GM23248 (cell line): ENCODE measurements around the gene MAP3K13. TPM values are rescaled to one million over a fixed set of nuclear protein-coding genes. Genes with fewer than 3 reads are reported as not detected.

Source experiments
- DNase-seq: peaks from one replicate; pipeline ENCODE4 v3.0.0-alpha.2; 2015
- H2AFZ ChIP-seq: fragments of 200-600 bp; sonication (generic); 2 replicates; pipeline ENCODE4 v1.6.1; 2016; ENCODE audit warnings: antibody characterized with exemption
- H3F3A ChIP-seq: fragments of 200-600 bp; sonication (generic); 2 replicates; pipeline ENCODE4 v1.6.1; 2016; ENCODE audit warnings: mild to moderate bottlenecking, antibody characterized with exemption, mixed run types; ENCODE audit not compliant: insufficient read depth
- H3K27ac ChIP-seq: fragments of 200-600 bp; sonication (generic); 2 replicates; pipeline ENCODE4 v1.5.1; 2016; ENCODE audit warnings: mild to moderate bottlenecking
- H3K27me3 ChIP-seq: fragments of 200-600 bp; sonication (generic); replicated peaks from 2 replicates; pipeline ENCODE4 v1.6.1; 2016; ENCODE audit warnings: mild to moderate bottlenecking; ENCODE audit not compliant: insufficient read depth
- H3K36me3 ChIP-seq: fragments of 200-600 bp; sonication (generic); 2 replicates; pipeline ENCODE4 v1.6.1; 2016; ENCODE audit warnings: low read depth, mild to moderate bottlenecking
- H3K4me1 ChIP-seq: fragments of 200-600 bp; sonication (generic); 2 replicates; pipeline ENCODE4 v1.6.1; 2016; ENCODE audit warnings: mild to moderate bottlenecking; ENCODE audit not compliant: insufficient read depth
- H3K4me2 ChIP-seq: fragments of 200-600 bp; sonication (generic); one replicate; pipeline ENCODE4 v1.6.1; 2016; ENCODE audit warnings: mild to moderate bottlenecking; ENCODE audit not compliant: unreplicated experiment
- H3K4me3 ChIP-seq: fragments of 200-600 bp; sonication (generic); 2 replicates; pipeline ENCODE4 v1.5.1; 2016; ENCODE audit warnings: mild to moderate bottlenecking
- H3K79me2 ChIP-seq: fragments of 200-600 bp; sonication (generic); 2 replicates; pipeline ENCODE4 v1.6.1; 2016; ENCODE audit warnings: mild to moderate bottlenecking; ENCODE audit not compliant: insufficient read depth
- H3K9ac ChIP-seq: fragments of 200-600 bp; sonication (generic); 2 replicates; pipeline ENCODE4 v1.6.1; 2016; ENCODE audit warnings: mild to moderate bottlenecking
- H3K9me2 ChIP-seq: fragments of 200-600 bp; sonication (generic); 2 replicates; pipeline ENCODE4 v1.6.1; 2016; ENCODE audit warnings: mixed run types, mild to moderate bottlenecking, moderate library complexity; ENCODE audit not compliant: insufficient read depth
- H3K9me3 ChIP-seq: fragments of 200-600 bp; sonication (generic); one replicate; pipeline ENCODE4 v1.6.1; 2017; ENCODE audit warnings: low read depth
- H4K20me1 ChIP-seq: fragments of 200-600 bp; sonication (generic); 2 replicates; pipeline ENCODE4 v1.6.0; 2016; ENCODE audit not compliant: insufficient read depth
- EZH2 ChIP-seq: fragments of 200-600 bp; sonication (generic); IDR thresholded peaks from 2 replicates; pipeline ENCODE4 v1.6.1; 2018; ENCODE audit warnings: antibody characterized with exemption, mild to moderate bottlenecking; ENCODE audit not compliant: insufficient read depth, poor library complexity, severe bottlenecking
- WGBS, 2 experiments: methylation state at CpG; one replicate each; pipeline ENCODE4 v1.1.6; 2015 to 2017; ENCODE audit warnings: low lambda C conversion rate in 2 of 2, low coverage in 1 of 2; ENCODE audit errors: missing lambda C conversion rate in 2 of 2; 5-methylcytosine and 5-hydroxymethylcytosine counted together
- in situ Hi-C: fragments of 300-500 bp; cut with MboI; formaldehyde crosslinking; loops from 2 replicates; pipeline ENCODE4 v1.15.0; 2020
- polyA plus RNA-seq: library from polyadenylated mRNA; unstranded; fragments of >200 nt; fragmentation: Nextera tagmentation; extraction: Ambion mirVana; gene quantifications from 2 replicates; pipeline ENCODE4 v1.2.1, GENCODE V29; 2016
- total RNA-seq: library from RNA; depleted of rRNA; stranded (reverse); fragments of >200 nt; shearing (Covaris generic); gene quantifications from 2 replicates; pipeline ENCODE4 v1.2.3, GENCODE V29; 2014; rRNA removed

MAP3K13 gene
- total and polyA plus RNA-seq, 2 experiments from 2014 or later = 14.8 to 52.5 TPM

GRCh38 chr3:185537369-185537970, 174.5 kb downstream of the MAP3K13 start:
- Histone ChIP-seq H4K20me1 (no peaks in the 10 kb centered on the region), H3K9me2 (no peaks in the 10 kb centered on the region), H3K9ac (no peak overlapping the region), H3K9me3 (no peaks in the 10 kb centered on the region), H3K27ac (peak overlapping the region; percentile 36; the same call in 1 of the 2 replicates), H3K4me2 (peak overlapping the region; percentile 28), H3K4me3 (no peak overlapping the region), H3K36me3 (no peaks in the 10 kb centered on the region), H2AFZ (peak overlapping the region; percentile 58), H3K79me2 (no peaks in the 10 kb centered on the region), H3K4me1 (peaks cover 10% of the 10 kb centered on the region), H3K27me3 (no peaks in the 10 kb centered on the region), H3F3A (peaks cover 9% of the 10 kb centered on the region; the same call in 1 of the 2 replicates)
- in situ Hi-C loops = no loop called here
- peak; percentile 80 for DNase-seq
- WGBS, 2 experiments = 37% methylated on average over 9 of the region's 9 CpGs
- TF ChIP-seq EZH2 = no peak

Other genes starting within 250 kb of the MAP3K13 start
- not detected in 2 replicates for gene C3orf70, start 210.1 kb upstream of the MAP3K13 start, total RNA-seq
- gene C3orf70, start 210.1 kb upstream of the MAP3K13 start, polyA plus RNA-seq = not detected in 2 replicates
- gene EHHADH, start 109.1 kb upstream of the MAP3K13 start, total RNA-seq = 2.7 and 4.3 TPM in 2 replicates
- gene EHHADH, start 109.1 kb upstream of the MAP3K13 start, polyA plus RNA-seq = 2.9 and 3.1 TPM in 2 replicates
- gene TMEM41A, start 135.9 kb downstream of the MAP3K13 start, total RNA-seq = 13.2 and 15.8 TPM in 2 replicates
- gene TMEM41A, start 135.9 kb downstream of the MAP3K13 start, polyA plus RNA-seq = 15.9 and 20.3 TPM in 2 replicates
- not detected in 2 replicates for gene LIPH, start 189.5 kb downstream of the MAP3K13 start, total RNA-seq
- 0.34 TPM in 2 replicates for gene LIPH, start 189.5 kb downstream of the MAP3K13 start, polyA plus RNA-seq
- gene SENP2, start 223.2 kb downstream of the MAP3K13 start, total RNA-seq = 19.0 and 20.4 TPM in 2 replicates
- 20.1 and 22.6 TPM in 2 replicates for gene SENP2, start 223.2 kb downstream of the MAP3K13 start, polyA plus RNA-seq